ENCODE measurements around the gene SLC22A1.

Gene SLC22A1

GRCh38 chr6:160203953-160204352 is 82.3 kb downstream of the SLC22A1 start:
- no peak for DNase-seq (ENCODE audit: low spot score)
- H3K27ac ChIP-seq = no peak overlapping the region
- H3K4me3 ChIP-seq = no peak overlapping the region
- TF ChIP-seq, protein P1, sequence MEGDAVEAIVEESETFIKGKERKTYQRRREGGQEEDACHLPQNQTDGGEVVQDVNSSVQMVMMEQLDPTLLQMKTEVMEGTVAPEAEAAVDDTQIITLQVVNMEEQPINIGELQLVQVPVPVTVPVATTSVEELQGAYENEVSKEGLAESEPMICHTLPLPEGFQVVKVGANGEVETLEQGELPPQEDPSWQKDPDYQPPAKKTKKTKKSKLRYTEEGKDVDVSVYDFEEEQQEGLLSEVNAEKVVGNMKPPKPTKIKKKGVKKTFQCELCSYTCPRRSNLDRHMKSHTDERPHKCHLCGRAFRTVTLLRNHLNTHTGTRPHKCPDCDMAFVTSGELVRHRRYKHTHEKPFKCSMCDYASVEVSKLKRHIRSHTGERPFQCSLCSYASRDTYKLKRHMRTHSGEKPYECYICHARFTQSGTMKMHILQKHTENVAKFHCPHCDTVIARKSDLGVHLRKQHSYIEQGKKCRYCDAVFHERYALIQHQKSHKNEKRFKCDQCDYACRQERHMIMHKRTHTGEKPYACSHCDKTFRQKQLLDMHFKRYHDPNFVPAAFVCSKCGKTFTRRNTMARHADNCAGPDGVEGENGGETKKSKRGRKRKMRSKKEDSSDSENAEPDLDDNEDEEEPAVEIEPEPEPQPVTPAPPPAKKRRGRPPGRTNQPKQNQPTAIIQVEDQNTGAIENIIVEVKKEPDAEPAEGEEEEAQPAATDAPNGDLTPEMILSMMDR (IDR thresholded peaks at IDR 0.05) = no peak

- DNase-seq (ENCODE audit: low spot score) = no peak
- TF ChIP-seq, protein P1 (IDR thresholded peaks at IDR 0.05) = no peak
- no peak overlapping the region for H3K4me3 ChIP-seq
- H3K27ac ChIP-seq = no peak overlapping the region
Measured at GRCh38 chr6:160204710-160205109, 83.1 kb downstream of the SLC22A1 start.

DNA sequence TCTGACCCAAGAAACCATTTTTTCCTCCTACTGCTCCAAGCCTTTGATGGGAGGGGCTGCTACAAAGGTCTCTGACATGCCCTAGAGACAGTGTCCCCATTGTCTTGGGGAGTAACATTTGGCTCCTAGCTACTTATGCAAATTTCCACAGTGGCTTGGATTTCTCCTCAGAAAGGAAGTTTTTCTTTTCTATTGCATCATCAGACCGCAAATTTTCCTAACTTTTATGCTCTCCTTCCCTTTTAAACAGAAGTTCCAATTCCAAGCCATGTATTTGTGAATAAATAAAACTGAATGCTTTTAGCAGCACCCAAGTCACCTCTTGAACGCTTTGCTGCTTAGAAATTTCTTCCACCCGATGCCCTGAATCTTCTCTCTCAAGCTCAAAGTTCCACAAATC is 86.0 kb downstream of the SLC22A1 start:
- H3K27ac ChIP-seq = no peak overlapping the region
- no peak overlapping the region for H3K4me3 ChIP-seq
- TF ChIP-seq, protein P1 (IDR thresholded peaks at IDR 0.05) = no peak
- no peak for DNase-seq (ENCODE audit: low spot score)

Measured in coronary artery (tissue), 2 donors.